Endothelial cell (in vitro differentiated cells): ENCODE data around the gene PIK3CB. TPM values are rescaled to one million over a fixed set of nuclear protein-coding genes. Genes with fewer than 3 reads are reported as not detected.
"Not testable (repeated sequence)": the region's sequence is repeated elsewhere in the genome, so short reads cannot be mapped to it uniquely, and the experiment has no call there.

Source experiments
- DNase-seq: peaks from one replicate; pipeline ENCODE4 v3.0.0; 2021; ENCODE audit warnings: low spot score
- H3K27ac Mint-ChIP-seq: one replicate; pipeline ENCODE4 v1.8.0; 2021; ENCODE audit warnings: mixed read lengths, inconsistent platforms; ENCODE audit not compliant: unreplicated experiment
- H3K27me3 Mint-ChIP-seq: one replicate; pipeline ENCODE4 v1.8.0; 2021; ENCODE audit warnings: mild to moderate bottlenecking, moderate library complexity, mixed read lengths, inconsistent platforms; ENCODE audit not compliant: unreplicated experiment
- H3K36me3 Mint-ChIP-seq: one replicate; pipeline ENCODE4 v1.8.0; 2021; ENCODE audit warnings: mild to moderate bottlenecking, low read depth, mixed read lengths, inconsistent platforms; ENCODE audit not compliant: unreplicated experiment
- H3K4me1 Mint-ChIP-seq: one replicate; pipeline ENCODE4 v1.8.0; 2021; ENCODE audit warnings: mild to moderate bottlenecking, mixed read lengths, inconsistent platforms; ENCODE audit not compliant: unreplicated experiment
- H3K4me3 Mint-ChIP-seq: one replicate; pipeline ENCODE4 v1.8.0; 2021; ENCODE audit warnings: mild to moderate bottlenecking, mixed read lengths, inconsistent platforms; ENCODE audit not compliant: unreplicated experiment
- H3K9me3 Mint-ChIP-seq: one replicate; pipeline ENCODE4 v1.8.0; 2021; ENCODE audit warnings: mixed read lengths, inconsistent platforms; ENCODE audit not compliant: unreplicated experiment
- CTCF ChIP-seq: fragments of 200-600 bp; sonication (generic); IDR thresholded peaks from one replicate; pipeline ENCODE4 v1.5.0; 2021; ENCODE audit warnings: antibody characterized with exemption; ENCODE audit not compliant: unreplicated experiment
- total RNA-seq: library from RNA; stranded (reverse); fragmentation: NEBNext Ultra II Directional; extraction: Animal tissue kit (Norgen Biotek cat#: 25700); gene quantifications from one replicate; pipeline ENCODE4 v1.2.1, GENCODE V29; 2021; ENCODE audit not compliant: unreplicated experiment

Gene PIK3CB
- total RNA-seq, 1 donor from 2014 or later: 14.2 TPM

- H3K27me3 Mint-ChIP-seq: peaks cover 8% of the 10 kb centered on the region
- peak overlapping the region; percentile 98 for H3K4me3 Mint-ChIP-seq
- H3K9me3 Mint-ChIP-seq: peaks cover 3% of the 10 kb centered on the region
- peaks cover 8% of the 10 kb centered on the region for H3K4me1 Mint-ChIP-seq
- DNase-seq: no peak
- peaks cover 8% of the 10 kb centered on the region for H3K36me3 Mint-ChIP-seq
- TF ChIP-seq CTCF: no peak
- no peak overlapping the region for H3K27ac Mint-ChIP-seq
Observed at GRCh38 chr3:138609898-138610266, 224.8 kb downstream of the PIK3CB start.

- DNase-seq: peak; percentile 55
- H3K36me3 Mint-ChIP-seq: peaks cover 14% of the 10 kb centered on the region
- H3K27ac Mint-ChIP-seq: peak within 1 kb of the TSS; percentile 94
- no peak for TF ChIP-seq CTCF
- peaks cover 9% of the 10 kb centered on the region for H3K27me3 Mint-ChIP-seq
- H3K4me1 Mint-ChIP-seq: peaks cover 8% of the 10 kb centered on the region
- peaks cover 10% of the 10 kb centered on the region for H3K9me3 Mint-ChIP-seq
- H3K4me3 Mint-ChIP-seq: peak within 1 kb of the TSS; percentile 98
Observed at GRCh38 chr3:138608322-138609135, 226.2 kb downstream of the PIK3CB start, which contains the start of gene FAIM. TSS of gene FAIM (plus strand) at chr3:138608771. CDS start at chr3:138619727, 10,956 bp downstream.

GRCh38 chr3:138604106-138604595 is 230.6 kb downstream of the PIK3CB start:
- not testable (repeated sequence) for DNase-seq, H3K27ac Mint-ChIP-seq, H3K27me3 Mint-ChIP-seq, H3K4me3 Mint-ChIP-seq, H3K4me1 Mint-ChIP-seq
- Mint-ChIP-seq H3K36me3 (peaks cover 17% of the 10 kb centered on the region), H3K9me3 (peaks cover 13% of the 10 kb centered on the region)

Other genes starting within 250 kb of the PIK3CB start
- gene CEP70, start 240.7 kb downstream of the PIK3CB start, total RNA-seq: 12.3 TPM
- 5.5 TPM for gene FAIM, start 226.2 kb downstream of the PIK3CB start, total RNA-seq
- 6.8 TPM for gene FOXL2, start 112.2 kb upstream of the PIK3CB start, total RNA-seq
- 13.2 TPM for gene FOXL2NB, start 112.3 kb upstream of the PIK3CB start, total RNA-seq
- gene PRR23A, start 171.3 kb upstream of the PIK3CB start, total RNA-seq: not detected
- gene PRR23B, start 186.0 kb upstream of the PIK3CB start, total RNA-seq: not detected
- not detected for gene PRR23C, start 210.0 kb upstream of the PIK3CB start, total RNA-seq